HG03439 (cell line): ENCODE measurements around the gene LPAR3.
"Not testable (repeated sequence)": the region's sequence is repeated elsewhere in the genome, so short reads cannot be mapped to it uniquely, and the experiment has no call there.

ENCODE experiments used
- ATAC-seq: cut with Tn5 transposase; IDR thresholded peaks from one replicate; pipeline ENCODE4 v1.9.1; 2021; ENCODE audit warnings: mild to moderate bottlenecking, moderate library complexity; ENCODE audit not compliant: unreplicated experiment

LPAR3 gene

GRCh38 chr1:84892705-84893618 is at the start of gene LPAR3:
LPAR3 (minus strand) TSS chr1:84893206; CDS start chr1:84866120, 27,086 bp downstream.
- no peak for ATAC-seq

DNA sequence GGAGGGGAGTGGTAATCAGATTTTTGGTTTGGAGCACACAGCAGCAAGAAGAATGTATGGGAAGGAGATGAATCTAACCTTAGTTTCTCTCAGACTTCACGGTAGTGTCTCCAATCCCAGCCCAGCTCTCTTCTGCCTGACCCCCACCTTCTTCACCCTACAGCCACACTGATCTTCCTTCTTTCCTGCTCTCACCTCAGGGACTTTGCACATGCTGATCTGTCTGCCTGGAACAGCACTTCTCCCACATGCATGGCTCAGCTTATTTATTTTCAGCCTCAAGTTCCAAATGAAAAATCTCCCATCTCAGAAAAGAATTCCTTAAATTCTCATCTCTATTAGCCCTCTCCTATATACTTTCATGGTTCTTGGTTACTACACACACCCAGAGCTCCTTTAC is 48.8 kb upstream of the LPAR3 start:
- no peak for ATAC-seq

DNA sequence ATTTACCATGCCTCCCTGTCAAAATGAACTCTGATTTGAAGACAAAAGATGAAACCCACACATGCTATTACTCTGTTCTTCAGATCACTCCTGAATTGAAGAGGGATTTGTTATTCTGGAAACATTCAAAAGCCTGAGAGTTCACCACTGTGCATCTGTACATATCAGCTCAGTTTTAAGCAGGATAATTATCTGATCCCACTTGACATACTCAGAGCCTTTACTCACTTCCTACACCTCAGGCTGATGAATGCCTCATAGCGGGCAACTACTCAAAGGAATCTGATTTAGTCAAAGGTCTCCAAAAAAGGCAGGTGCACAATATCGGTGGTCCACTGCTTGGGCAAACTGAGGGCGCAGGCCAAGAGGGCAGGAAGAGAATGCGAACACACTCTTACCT is 47.5 kb upstream of the LPAR3 start:
- ATAC-seq = no peak

- no peak for ATAC-seq
Measured at GRCh38 chr1:84939761-84940160, 46.8 kb upstream of the LPAR3 start.

GRCh38 chr1:84939151-84939550 is 46.1 kb upstream of the LPAR3 start:
- no peak for ATAC-seq

DNA sequence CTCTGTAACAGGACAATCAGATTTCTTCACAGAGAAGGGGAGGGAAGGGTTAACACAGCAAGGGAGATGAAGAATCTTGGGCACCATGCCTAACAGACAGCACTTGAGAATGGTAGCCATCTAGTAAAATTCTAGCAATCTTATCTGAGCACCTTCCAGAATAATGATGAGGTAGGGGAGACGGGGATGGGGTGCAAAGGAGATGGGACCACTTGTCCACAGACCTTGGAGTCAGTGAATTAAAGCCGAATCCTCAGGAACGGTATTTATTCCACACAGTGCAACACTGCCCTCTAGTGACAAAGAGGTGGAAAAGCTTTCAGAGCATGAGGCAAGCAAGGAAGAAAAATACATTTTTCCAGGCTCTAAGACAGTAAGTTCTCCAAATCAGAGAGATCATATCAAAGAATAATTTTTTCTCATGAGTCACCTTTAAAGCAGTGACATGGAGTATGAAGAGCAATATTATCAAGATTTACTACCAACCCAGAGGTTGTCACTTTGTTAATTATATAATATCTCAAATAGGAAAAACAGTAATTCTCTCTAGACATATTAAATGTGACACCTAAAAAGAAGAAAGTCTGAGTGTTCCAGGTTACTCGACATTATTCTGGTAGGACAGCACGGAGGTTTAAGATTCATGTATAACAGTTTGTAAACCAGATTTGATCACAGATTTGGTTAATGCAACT is 43.3 kb upstream of the LPAR3 start:
- no peak for ATAC-seq

- ATAC-seq = no peak
Measured at GRCh38 chr1:84933011-84933611, 40.1 kb upstream of the LPAR3 start.

- ATAC-seq = no peak
Measured at GRCh38 chr1:84930831-84931230, 37.8 kb upstream of the LPAR3 start.

- no peak for ATAC-seq
Measured at GRCh38 chr1:84930329-84930728, 37.3 kb upstream of the LPAR3 start.

DNA sequence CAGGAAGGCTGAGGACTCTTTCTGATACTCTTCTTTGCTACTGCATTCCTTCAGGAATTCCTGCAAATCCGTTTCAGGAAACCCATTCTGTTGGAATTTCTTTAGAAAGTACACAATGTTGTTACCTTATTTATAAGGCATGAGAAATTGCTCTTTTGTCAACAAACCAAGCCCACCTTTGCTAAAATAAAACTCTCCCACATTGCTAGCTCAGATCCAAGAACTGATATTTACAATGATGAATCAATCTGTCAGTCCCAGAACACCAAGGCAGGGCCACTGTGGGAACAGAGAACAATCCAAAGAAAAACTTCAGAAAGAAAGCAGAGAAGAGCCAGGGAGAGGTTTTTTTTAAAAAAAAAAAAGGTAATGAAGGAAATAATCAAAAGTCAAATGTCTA is 36.6 kb upstream of the LPAR3 start:
- ATAC-seq = no peak

GRCh38 chr1:84928979-84929378 is 36.0 kb upstream of the LPAR3 start:
- no peak for ATAC-seq

GRCh38 chr1:84923317-84923716 is 30.3 kb upstream of the LPAR3 start:
- no peak for ATAC-seq

DNA sequence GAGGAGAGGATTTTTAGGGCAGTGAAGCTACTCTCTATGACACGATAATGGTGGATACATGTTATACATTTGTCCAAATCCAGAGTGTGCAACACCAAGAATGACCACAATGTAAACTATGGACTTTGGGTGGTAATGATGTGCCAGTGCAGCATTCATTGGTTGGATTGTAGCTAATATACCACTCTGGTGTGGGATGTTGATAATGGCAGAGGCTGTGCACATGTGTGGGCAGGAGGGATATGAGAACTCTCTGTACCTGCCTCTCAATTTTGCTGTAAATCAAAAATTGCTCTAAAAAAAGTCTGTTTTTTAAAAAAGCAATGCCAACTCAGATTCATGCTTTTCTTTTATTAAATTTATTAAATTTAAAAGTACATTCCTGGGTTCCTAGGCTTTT is 27.2 kb upstream of the LPAR3 start:
- ATAC-seq = no peak

- ATAC-seq = no peak
Measured at GRCh38 chr1:84919461-84919970, 26.5 kb upstream of the LPAR3 start.

DNA sequence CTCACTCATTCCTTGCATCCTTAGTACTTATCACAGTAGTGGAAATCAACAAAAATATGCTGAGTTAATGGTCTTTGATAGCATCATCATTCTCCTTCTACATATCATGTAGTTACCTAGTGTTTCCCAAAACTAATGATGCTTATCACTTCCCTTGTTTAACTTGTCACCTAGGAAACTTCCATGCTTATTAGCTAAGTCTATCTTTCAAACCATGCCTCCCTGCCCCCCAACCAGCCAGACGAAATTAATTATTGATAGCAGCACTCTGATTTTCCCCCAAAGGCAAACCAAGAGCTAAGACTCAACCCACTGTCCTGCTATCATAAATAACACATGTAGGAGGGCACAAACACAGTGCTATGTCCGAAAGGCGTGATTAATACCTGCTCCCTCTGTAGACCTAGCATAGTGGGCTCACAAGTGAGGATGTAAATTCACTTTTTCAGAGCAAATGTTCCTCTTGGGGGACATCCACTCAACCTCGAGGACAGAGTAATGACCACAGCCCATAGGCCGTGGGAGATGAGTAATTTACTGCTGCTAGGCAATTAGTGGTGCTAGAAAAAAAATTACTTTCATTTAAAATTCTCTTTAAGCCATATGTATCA is 25.8 kb upstream of the LPAR3 start:
- no peak for ATAC-seq

DNA sequence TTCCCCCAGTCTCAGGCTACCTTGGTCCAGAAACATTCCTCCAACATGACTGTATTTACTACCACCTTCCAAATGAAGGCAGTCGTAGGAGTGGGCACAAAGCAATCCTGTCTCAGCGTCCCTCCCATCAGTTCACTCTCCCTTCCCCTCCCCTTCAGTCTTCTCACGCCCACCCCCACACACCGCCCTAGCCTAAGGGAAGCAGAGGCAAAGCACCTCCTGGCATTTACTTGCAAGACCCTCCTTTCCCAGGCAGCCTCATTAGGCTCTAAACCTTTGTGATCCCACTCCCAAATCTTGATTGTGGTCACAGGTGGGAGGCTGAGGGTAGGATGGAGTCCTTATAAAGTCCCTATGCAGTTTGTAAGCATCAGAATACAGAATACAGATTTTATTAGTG is 23.9 kb upstream of the LPAR3 start:
- no peak for ATAC-seq

- no peak for ATAC-seq
Measured at GRCh38 chr1:84913555-84913892, 20.5 kb upstream of the LPAR3 start.

DNA sequence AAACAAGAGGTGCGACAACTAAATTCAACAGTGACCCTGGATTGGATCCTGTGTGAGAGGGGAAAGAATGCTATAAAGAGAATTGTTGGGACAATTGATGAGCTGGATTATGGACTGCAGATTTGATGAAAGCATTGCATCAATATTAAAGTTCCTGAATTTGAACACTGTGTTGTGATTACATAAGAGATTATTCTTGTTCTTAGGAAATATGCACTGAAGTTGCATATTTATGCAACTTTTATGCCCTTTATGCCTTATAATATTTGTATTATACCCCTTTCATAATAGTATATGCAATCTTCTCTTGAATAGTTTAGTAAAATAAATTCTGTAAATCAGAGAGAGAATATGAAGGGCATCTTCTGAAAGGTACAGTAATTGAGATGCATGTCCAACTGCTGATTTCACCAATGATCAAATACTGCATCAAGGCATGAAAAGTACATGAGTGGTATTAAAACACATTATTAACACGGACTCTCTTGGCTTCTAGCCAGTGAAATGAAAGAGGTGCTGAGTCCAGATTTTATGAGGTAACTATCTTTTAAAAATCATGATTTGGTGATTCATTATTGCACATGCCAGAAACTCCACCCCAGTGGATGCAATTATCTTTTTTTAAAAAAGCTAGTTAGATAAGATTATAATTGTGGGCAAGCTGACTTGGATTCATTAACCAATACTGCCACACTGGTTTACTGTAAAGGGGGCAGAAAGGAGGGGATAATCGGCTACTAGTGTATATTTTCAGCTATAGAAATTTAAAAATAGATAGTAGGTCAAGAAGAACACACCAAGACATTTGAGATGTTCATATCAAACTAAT is 19.9 kb upstream of the LPAR3 start:
- ATAC-seq = no peak

GRCh38 chr1:84908746-84909464 is 15.9 kb upstream of the LPAR3 start:
- not testable (repeated sequence) for ATAC-seq
